Measurements from ENCODE around the gene DAAM1. TPM values are rescaled to one million over a fixed set of nuclear protein-coding genes. Genes with fewer than 3 reads are reported as not detected.

DAAM1 gene
- total RNA-seq, 1 donor = 19.5 TPM

GRCh38 chr14:59181791-59182190, 6.7 kb upstream of the DAAM1 start:
- DNase-seq (ENCODE audit: insufficient read length, low spot score, missing footprints) = no peak
- Histone ChIP-seq H3K79me2 (ENCODE audit: insufficient read depth, low read length) (no peaks in the 10 kb centered on the region), H3K4me2 (ENCODE audit: insufficient read depth, low read length) (no peak overlapping the region), H3K27ac (ENCODE audit: low read depth, low read length) (no peak overlapping the region), H3K36me3 (ENCODE audit: insufficient read depth, low read length) (no peaks in the 10 kb centered on the region), H3K9me3 (ENCODE audit: low read depth, low read length) (no peaks in the 10 kb centered on the region), H3K4me3 (ENCODE audit: insufficient read depth, low read length) (no peak overlapping the region), H2AFZ (ENCODE audit: low read length) (no peak overlapping the region), H4K20me1 (ENCODE audit: insufficient read depth, low read length) (no peaks in the 10 kb centered on the region), H3K4me1 (ENCODE audit: insufficient read depth, low read length) (peaks cover 4% of the 10 kb centered on the region), H3K27me3 (ENCODE audit: insufficient read depth, low read length) (peaks cover 38% of the 10 kb centered on the region)
- TF ChIP-seq, protein P1, sequence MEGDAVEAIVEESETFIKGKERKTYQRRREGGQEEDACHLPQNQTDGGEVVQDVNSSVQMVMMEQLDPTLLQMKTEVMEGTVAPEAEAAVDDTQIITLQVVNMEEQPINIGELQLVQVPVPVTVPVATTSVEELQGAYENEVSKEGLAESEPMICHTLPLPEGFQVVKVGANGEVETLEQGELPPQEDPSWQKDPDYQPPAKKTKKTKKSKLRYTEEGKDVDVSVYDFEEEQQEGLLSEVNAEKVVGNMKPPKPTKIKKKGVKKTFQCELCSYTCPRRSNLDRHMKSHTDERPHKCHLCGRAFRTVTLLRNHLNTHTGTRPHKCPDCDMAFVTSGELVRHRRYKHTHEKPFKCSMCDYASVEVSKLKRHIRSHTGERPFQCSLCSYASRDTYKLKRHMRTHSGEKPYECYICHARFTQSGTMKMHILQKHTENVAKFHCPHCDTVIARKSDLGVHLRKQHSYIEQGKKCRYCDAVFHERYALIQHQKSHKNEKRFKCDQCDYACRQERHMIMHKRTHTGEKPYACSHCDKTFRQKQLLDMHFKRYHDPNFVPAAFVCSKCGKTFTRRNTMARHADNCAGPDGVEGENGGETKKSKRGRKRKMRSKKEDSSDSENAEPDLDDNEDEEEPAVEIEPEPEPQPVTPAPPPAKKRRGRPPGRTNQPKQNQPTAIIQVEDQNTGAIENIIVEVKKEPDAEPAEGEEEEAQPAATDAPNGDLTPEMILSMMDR (IDR thresholded peaks at IDR 0.05; ENCODE audit: extremely low read depth, low read depth, low read length) = no peak

DNA sequence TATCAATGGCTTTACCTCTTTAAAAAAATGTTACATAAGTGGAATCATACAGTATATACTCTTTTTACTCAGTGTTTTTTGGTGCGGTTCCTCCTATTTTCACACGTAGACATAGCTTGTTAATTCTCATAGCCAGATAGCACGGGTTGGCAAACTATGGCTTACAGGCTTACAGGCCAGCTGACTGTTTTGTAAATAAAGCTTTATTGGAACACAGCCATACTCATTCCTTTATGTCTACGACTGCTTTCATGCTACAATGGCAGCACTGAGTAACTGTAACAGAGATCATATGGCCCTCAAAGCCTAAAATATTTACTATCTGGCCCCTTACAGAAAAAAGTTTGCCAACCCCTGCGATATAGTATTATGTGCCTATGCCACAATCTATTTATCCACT, 5.8 kb upstream of the DAAM1 start:
- no peak overlapping the region for H2AFZ ChIP-seq (ENCODE audit: low read length)
- no peaks in the 10 kb centered on the region for H4K20me1 ChIP-seq (ENCODE audit: insufficient read depth, low read length)
- no peaks in the 10 kb centered on the region for H3K36me3 ChIP-seq (ENCODE audit: insufficient read depth, low read length)
- DNase-seq (ENCODE audit: insufficient read length, low spot score, missing footprints) = no peak
- H3K4me3 ChIP-seq (ENCODE audit: insufficient read depth, low read length) = no peak overlapping the region
- H3K9me3 ChIP-seq (ENCODE audit: low read depth, low read length) = no peaks in the 10 kb centered on the region
- peaks cover 45% of the 10 kb centered on the region for H3K27me3 ChIP-seq (ENCODE audit: insufficient read depth, low read length)
- TF ChIP-seq, protein P1 (IDR thresholded peaks at IDR 0.05; ENCODE audit: extremely low read depth, low read depth, low read length) = no peak
- no peak overlapping the region for H3K27ac ChIP-seq (ENCODE audit: low read depth, low read length)
- peaks cover 8% of the 10 kb centered on the region for H3K4me1 ChIP-seq (ENCODE audit: insufficient read depth, low read length)
- H3K79me2 ChIP-seq (ENCODE audit: insufficient read depth, low read length) = no peaks in the 10 kb centered on the region
- no peak overlapping the region for H3K4me2 ChIP-seq (ENCODE audit: insufficient read depth, low read length)

DNA sequence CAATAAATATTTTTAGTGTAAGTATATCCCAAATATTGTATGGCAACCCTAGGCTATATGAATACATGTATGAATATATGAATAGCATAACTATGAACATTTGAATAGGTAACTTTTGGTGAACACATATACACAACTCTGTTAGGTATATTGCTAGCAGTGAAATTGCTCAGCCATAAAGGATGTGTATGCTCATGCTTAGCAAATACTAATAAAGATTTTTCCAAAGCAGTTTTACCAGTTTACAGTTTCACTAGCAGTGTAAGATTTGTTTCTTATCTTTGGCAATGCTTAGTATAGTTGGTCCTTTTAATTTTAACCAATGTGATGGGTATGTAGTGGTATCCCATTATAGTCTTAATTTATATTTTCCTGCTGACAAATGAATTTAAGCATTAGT, 5.3 kb upstream of the DAAM1 start:
- TF ChIP-seq, protein P1 (IDR thresholded peaks at IDR 0.05; ENCODE audit: extremely low read depth, low read depth, low read length) = no peak
- Histone ChIP-seq H3K4me1 (ENCODE audit: insufficient read depth, low read length) (peaks cover 11% of the 10 kb centered on the region), H3K27ac (ENCODE audit: low read depth, low read length) (no peak overlapping the region), H3K79me2 (ENCODE audit: insufficient read depth, low read length) (no peaks in the 10 kb centered on the region), H3K4me3 (ENCODE audit: insufficient read depth, low read length) (no peak overlapping the region), H3K27me3 (ENCODE audit: insufficient read depth, low read length) (peaks cover 44% of the 10 kb centered on the region), H3K9me3 (ENCODE audit: low read depth, low read length) (no peaks in the 10 kb centered on the region), H4K20me1 (ENCODE audit: insufficient read depth, low read length) (no peaks in the 10 kb centered on the region), H3K4me2 (ENCODE audit: insufficient read depth, low read length) (no peak overlapping the region), H3K36me3 (ENCODE audit: insufficient read depth, low read length) (no peaks in the 10 kb centered on the region), H2AFZ (ENCODE audit: low read length) (no peak overlapping the region)
- DNase-seq (ENCODE audit: insufficient read length, low spot score, missing footprints) = no peak

DNA sequence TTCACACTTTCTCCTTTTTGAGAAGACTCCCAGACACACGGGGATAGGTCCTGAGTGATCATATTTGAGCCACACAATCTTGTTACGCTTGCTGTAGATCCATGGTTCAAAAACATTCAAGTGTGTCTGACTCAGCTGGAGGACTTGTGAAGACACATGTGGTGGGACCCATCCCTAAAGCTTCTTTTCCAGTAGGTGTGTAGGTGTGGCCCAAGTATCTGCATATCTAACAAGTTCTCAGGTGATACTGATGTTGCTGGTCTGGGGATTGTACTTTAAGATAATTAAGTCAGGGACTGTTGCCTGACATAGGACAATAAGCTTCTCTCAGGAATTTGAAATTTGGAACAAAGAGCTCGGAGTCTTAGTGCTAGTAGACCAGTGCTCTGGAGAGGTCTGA, 4.1 kb upstream of the DAAM1 start:
- Histone ChIP-seq H3K27me3 (ENCODE audit: insufficient read depth, low read length) (peaks cover 37% of the 10 kb centered on the region), H3K4me2 (ENCODE audit: insufficient read depth, low read length) (no peak overlapping the region), H3K4me3 (ENCODE audit: insufficient read depth, low read length) (no peak overlapping the region), H3K36me3 (ENCODE audit: insufficient read depth, low read length) (no peaks in the 10 kb centered on the region), H3K9me3 (ENCODE audit: low read depth, low read length) (no peaks in the 10 kb centered on the region), H4K20me1 (ENCODE audit: insufficient read depth, low read length) (no peaks in the 10 kb centered on the region), H3K4me1 (ENCODE audit: insufficient read depth, low read length) (peaks cover 11% of the 10 kb centered on the region), H2AFZ (ENCODE audit: low read length) (no peak overlapping the region), H3K79me2 (ENCODE audit: insufficient read depth, low read length) (peaks cover 2% of the 10 kb centered on the region), H3K27ac (ENCODE audit: low read depth, low read length) (no peak overlapping the region)
- TF ChIP-seq, protein P1 (IDR thresholded peaks at IDR 0.05; ENCODE audit: extremely low read depth, low read depth, low read length) = no peak
- DNase-seq (ENCODE audit: insufficient read length, low spot score, missing footprints) = no peak

Measured in osteoblast (primary cell).